SU-DHL-6 (cell line): ENCODE measurements around the gene CD300H.

Experiments
- EZH2phosphoT487 ChIP-seq: fragments of 200-600 bp; sonication (generic), shearing (Covaris generic); conservative IDR thresholded peaks from 2 replicates; pipeline ENCODE4 v1.6.1; 2018; ENCODE audit warnings: mild to moderate bottlenecking, antibody characterized with exemption, low read length, moderate library complexity, mixed read lengths
- TF ChIP-seq, protein P1 (sequence below): fragments of 200-600 bp; sonication (generic); IDR thresholded peaks from one replicate; pipeline ENCODE4 v1.5.1; 2017; ENCODE audit warnings: antibody characterized with exemption, mild to moderate bottlenecking, low read length, moderate library complexity; ENCODE audit not compliant: insufficient read depth, poor library complexity, severe bottlenecking

DNA sequence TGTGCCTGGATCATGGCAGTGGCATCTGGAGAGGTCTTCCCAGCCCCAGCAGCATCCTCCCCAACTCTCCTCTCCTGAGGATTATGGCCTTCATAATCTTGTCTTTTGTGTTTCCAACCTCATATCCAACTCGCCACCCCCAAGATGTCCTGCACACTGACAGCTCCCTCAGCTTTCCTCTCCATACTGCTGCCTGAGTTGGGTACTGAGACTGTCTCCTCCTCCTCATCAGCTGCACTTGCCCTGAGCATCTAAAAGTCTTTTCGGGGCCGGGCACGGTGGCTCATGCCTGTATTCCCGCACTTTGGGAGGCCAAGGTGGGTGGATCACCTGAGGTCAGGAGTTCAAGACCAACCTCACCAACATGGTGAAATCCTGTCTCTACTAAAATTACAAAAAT, 38.1 kb downstream of the CD300H start:
- TF ChIP-seq, protein P1, sequence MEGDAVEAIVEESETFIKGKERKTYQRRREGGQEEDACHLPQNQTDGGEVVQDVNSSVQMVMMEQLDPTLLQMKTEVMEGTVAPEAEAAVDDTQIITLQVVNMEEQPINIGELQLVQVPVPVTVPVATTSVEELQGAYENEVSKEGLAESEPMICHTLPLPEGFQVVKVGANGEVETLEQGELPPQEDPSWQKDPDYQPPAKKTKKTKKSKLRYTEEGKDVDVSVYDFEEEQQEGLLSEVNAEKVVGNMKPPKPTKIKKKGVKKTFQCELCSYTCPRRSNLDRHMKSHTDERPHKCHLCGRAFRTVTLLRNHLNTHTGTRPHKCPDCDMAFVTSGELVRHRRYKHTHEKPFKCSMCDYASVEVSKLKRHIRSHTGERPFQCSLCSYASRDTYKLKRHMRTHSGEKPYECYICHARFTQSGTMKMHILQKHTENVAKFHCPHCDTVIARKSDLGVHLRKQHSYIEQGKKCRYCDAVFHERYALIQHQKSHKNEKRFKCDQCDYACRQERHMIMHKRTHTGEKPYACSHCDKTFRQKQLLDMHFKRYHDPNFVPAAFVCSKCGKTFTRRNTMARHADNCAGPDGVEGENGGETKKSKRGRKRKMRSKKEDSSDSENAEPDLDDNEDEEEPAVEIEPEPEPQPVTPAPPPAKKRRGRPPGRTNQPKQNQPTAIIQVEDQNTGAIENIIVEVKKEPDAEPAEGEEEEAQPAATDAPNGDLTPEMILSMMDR = no peak
- no peak for TF ChIP-seq EZH2phosphoT487
